Nephron (organoid): ENCODE measurements around the gene RNF225.

Experiments used
- H3K27ac Mint-ChIP-seq, 3 experiments: 2 replicates each; pipeline ENCODE4 v1.8.0; 2020; ENCODE audit warnings: mixed read lengths in 3 of 3, mild to moderate bottlenecking in 2 of 3, moderate library complexity in 1 of 3
- H3K27me3 Mint-ChIP-seq: 2 replicates; pipeline ENCODE4 v1.8.0; 2021; ENCODE audit warnings: low read depth, mild to moderate bottlenecking, moderate library complexity, mixed read lengths
- H3K36me3 Mint-ChIP-seq: 2 replicates; pipeline ENCODE4 v1.8.0; 2020; ENCODE audit warnings: low read depth, mixed read lengths
- H3K4me1 Mint-ChIP-seq: 2 replicates; pipeline ENCODE4 v1.8.0; 2020; ENCODE audit warnings: mixed read lengths
- H3K4me3 Mint-ChIP-seq, 3 experiments: 2 replicates each; pipeline ENCODE4 v1.8.0; 2020; ENCODE audit warnings: mild to moderate bottlenecking in 3 of 3, mixed read lengths in 3 of 3, moderate library complexity in 2 of 3
- H3K9me3 Mint-ChIP-seq: 2 replicates; pipeline ENCODE4 v1.8.0; 2020; ENCODE audit warnings: mixed read lengths
- TF ChIP-seq, protein P1 (sequence below), 3 experiments: fragments of 200-600 bp; sonication (generic); IDR thresholded peaks; one replicate each; pipeline ENCODE4 v1.5.0; 2021; ENCODE audit warnings: antibody characterized with exemption in 3 of 3; ENCODE audit not compliant: unreplicated experiment in 3 of 3

Gene RNF225

DNA sequence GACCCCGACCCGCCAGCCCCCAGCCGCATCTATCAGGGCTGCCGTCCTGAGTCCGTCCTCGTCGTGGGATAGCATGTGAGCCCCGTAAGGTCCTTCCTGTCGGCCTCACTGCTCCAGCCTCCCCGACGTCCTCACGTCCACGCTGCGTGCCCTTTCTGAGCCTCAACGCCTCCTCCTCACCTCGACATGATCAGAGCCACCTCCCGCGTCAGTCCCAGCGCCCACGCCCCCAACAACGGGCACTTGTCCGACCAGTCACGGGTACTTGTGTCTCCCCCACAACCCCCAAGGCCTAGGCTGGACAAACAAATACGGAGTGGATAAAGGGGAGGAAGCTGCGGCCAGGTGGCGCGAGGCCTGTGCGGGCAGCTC is 33.6 kb upstream of the RNF225 start:
- H3K4me3 Mint-ChIP-seq = peak overlapping the region; percentile 95 to 100 (median 97)
- no peaks in the 10 kb centered on the region for H3K9me3 Mint-ChIP-seq
- no peaks in the 10 kb centered on the region for H3K36me3 Mint-ChIP-seq
- H3K27me3 Mint-ChIP-seq = no peaks in the 10 kb centered on the region
- no peaks in the 10 kb centered on the region for H3K4me1 Mint-ChIP-seq
- TF ChIP-seq, protein P1, sequence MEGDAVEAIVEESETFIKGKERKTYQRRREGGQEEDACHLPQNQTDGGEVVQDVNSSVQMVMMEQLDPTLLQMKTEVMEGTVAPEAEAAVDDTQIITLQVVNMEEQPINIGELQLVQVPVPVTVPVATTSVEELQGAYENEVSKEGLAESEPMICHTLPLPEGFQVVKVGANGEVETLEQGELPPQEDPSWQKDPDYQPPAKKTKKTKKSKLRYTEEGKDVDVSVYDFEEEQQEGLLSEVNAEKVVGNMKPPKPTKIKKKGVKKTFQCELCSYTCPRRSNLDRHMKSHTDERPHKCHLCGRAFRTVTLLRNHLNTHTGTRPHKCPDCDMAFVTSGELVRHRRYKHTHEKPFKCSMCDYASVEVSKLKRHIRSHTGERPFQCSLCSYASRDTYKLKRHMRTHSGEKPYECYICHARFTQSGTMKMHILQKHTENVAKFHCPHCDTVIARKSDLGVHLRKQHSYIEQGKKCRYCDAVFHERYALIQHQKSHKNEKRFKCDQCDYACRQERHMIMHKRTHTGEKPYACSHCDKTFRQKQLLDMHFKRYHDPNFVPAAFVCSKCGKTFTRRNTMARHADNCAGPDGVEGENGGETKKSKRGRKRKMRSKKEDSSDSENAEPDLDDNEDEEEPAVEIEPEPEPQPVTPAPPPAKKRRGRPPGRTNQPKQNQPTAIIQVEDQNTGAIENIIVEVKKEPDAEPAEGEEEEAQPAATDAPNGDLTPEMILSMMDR (IDR thresholded peaks at IDR 0.05; ENCODE audit: unreplicated experiment in 3 of 3) = peak in 1 of 3 experiments; percentile 6
- H3K27ac Mint-ChIP-seq = peak overlapping the region; percentile 99 to 100 (median 100)

DNA sequence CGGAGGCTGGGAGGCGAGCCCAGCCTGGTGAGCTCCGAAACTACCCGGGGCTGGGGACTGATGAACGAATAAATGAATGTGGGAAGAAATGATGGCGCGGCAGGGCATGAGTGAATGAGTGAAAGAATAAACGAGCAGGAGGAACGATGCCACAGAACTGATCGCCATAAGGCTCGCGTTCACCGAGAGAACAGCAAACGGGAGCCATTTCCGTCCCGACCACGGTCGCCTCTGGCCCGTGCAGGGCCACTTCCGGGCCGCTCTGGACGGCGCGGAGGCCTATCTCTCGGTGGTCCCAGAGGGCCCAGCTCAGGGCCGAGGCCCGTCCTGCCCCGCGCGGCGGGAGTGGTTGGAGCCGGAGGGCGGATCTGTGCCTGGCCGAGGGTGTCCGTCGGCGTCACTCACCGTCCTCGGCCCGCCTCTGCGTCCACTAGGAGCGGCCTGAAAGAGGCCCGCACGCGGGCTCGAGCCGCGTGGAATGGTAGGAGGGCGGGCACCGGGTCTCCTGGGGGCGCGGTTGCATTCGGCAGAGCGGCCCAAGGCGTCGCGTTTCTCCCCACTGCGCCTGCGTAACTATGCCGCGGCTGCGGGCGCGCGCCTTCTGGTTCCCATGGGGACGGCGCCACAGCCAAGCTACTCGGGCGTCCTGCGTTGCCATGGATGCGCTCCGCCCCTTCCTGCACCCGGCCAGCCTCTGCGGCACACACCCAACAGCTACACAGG is 33.0 kb upstream of the RNF225 start, which contains the start of gene ZNF497:
Gene ZNF497, minus strand, starts transcription at position 480 of the 723 bp plus-strand sequence. CDS start 5,116 bp downstream, outside the sequence.
- no peaks in the 10 kb centered on the region for H3K27me3 Mint-ChIP-seq

DNA sequence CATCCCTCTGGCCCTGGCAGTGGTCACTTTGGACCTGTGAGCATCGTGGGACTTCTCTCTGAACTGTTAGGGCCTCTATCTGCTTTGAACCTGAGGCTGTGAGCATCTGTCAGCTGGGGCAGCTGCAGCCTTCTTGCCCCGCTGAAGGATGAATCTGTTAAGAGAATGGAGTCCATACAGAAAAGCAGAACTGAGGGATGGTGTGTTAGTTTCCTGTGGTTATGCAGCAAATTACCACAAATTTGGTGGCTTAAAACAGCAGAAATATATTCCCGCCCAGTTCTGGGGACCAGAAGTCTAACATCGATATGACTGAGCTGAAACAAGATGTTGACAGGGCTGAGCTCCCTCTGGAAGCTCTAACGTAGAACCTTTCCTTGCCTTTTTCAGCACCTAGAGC is 31.3 kb upstream of the RNF225 start:
- peak overlapping the region in 1 of 3 experiments; percentile 44 for H3K27ac Mint-ChIP-seq
- peaks cover 3% of the 10 kb centered on the region for H3K36me3 Mint-ChIP-seq
- H3K4me3 Mint-ChIP-seq = peak overlapping the region; percentile 50 to 69 (median 61)
- TF ChIP-seq, protein P1 (IDR thresholded peaks at IDR 0.05; ENCODE audit: unreplicated experiment in 3 of 3) = no peak
- no peaks in the 10 kb centered on the region for H3K9me3 Mint-ChIP-seq
- no peaks in the 10 kb centered on the region for H3K27me3 Mint-ChIP-seq
- H3K4me1 Mint-ChIP-seq = no peaks in the 10 kb centered on the region

More for the DNA sequence above, 33.0 kb upstream of the RNF225 start, which contains the start of gene ZNF497:
- Mint-ChIP-seq H3K27ac (peak within 1 kb of the TSS; percentile 99 to 100 (median 100)), H3K4me1 (no peaks in the 10 kb centered on the region), H3K4me3 (peak within 1 kb of the TSS; percentile 95 to 100 (median 97)), H3K9me3 (no peaks in the 10 kb centered on the region), H3K36me3 (peaks cover 3% of the 10 kb centered on the region)
- TF ChIP-seq, protein P1 (IDR thresholded peaks at IDR 0.05; ENCODE audit: unreplicated experiment in 3 of 3) = peak in 1 of 3 experiments; percentile 3

DNA sequence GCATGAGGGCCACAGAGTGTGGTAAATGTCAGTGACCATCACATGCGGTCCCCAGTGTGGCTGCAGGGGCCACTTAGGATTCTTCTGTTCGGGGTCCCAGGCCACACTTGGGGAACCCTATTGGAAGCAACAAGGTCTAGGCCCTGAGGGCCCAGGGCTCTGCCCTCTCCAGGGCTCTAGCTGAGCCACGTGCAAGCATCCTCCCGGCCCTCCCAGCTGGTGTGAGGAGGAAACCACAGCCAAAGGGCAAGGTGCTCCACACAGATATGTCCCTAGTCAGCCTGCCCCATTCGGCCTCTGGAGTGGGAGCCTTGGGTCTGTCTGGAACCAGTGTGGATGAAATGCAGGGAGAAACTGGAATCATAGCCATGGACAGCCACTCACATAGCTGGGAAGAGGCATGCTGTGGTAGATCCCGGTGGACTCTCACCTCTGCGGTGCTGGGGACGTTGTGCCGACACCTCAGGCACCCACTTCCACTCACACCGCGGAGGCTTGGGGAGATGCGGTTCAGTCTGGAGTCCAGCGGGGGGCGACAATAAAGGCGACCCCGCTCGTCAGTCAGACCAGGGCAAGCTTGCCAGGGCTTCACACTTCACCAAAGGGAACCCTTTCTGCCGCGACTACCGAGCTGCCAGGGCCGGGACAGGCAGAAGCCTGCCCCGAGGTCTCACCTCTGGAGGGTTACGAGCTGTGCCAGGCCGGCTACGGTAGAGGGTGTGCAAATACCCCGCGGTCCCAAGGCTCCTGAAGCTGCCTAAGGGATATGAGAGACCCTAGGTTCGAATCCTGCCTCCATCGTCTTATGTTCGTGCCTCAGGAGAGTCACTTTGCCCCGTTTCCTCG is 28.6 kb upstream of the RNF225 start:
- H3K4me1 Mint-ChIP-seq = no peaks in the 10 kb centered on the region
- H3K36me3 Mint-ChIP-seq = peaks cover 13% of the 10 kb centered on the region
- no peak overlapping the region for H3K4me3 Mint-ChIP-seq
- no peak overlapping the region for H3K27ac Mint-ChIP-seq
- H3K9me3 Mint-ChIP-seq = no peaks in the 10 kb centered on the region
- TF ChIP-seq, protein P1 (IDR thresholded peaks at IDR 0.05; ENCODE audit: unreplicated experiment in 3 of 3) = no peak
- no peaks in the 10 kb centered on the region for H3K27me3 Mint-ChIP-seq

DNA sequence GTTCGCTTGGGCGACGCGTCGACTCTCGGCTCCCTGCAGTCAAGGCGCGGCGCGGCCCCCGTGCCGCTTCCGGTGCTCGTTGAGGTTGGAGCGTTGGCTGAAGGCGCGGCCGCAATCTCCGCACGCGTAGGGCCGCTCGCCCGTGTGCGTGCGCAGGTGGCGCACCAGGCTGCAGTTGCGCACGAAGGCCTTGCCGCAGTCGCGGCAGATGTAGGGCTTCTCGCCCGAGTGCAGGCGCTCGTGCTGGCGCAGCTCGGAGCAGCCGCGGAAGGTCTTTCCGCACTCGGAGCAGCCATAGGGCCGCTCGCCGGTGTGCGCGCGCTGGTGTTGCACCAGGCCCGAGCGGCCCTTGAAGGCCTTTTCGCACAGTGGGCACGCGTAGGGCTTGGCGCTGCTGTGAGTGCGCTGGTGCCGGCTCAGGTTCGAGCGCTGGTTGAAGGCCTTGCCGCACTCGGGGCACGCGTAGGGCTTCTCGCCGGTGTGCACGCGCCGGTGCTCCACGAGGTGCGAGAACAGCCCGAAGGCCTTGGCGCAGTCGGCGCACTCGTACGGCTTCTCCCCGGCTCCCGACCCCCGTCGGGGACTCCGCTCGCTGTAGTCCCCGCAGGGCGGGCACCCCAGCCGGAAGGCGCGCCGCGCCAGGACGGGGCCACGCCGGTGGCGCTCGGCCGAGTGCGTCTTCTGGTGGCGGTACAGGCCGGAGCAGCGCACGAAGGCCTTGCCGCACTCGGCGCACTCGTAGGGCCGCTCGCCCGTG is 27.6 kb upstream of the RNF225 start:
- no peaks in the 10 kb centered on the region for H3K4me1 Mint-ChIP-seq
- no peaks in the 10 kb centered on the region for H3K9me3 Mint-ChIP-seq
- H3K4me3 Mint-ChIP-seq = no peak overlapping the region
- H3K27ac Mint-ChIP-seq = no peak overlapping the region
- TF ChIP-seq, protein P1 (IDR thresholded peaks at IDR 0.05; ENCODE audit: unreplicated experiment in 3 of 3) = no peak
- H3K27me3 Mint-ChIP-seq = no peaks in the 10 kb centered on the region
- peaks cover 13% of the 10 kb centered on the region for H3K36me3 Mint-ChIP-seq
